Endothelial cell of umbilical vein (primary cell): Measurements from ENCODE around the gene IL22RA2. TPM values are rescaled to one million over a fixed set of nuclear protein-coding genes. Genes with fewer than 3 reads are reported as not detected.

ENCODE experiments used
- BruUV-seq: library from RNA; stranded (reverse); fragments of 400-500 nt; replicated peaks from 2 replicates; lab custom pipeline; 2021; lab: Mats Ljungman, UMichigan
- CTCF ChIA-PET: fragments of 300-600, 350-600 bp; sonication (Branson Sonifier 250); formaldehyde crosslinking; loops from one replicate; lab custom pipeline; 2021; ENCODE audit warnings: antibody characterized with exemption, inconsistent platforms; lab: Charles Lee
- POLR2A ChIA-PET: fragments of 300-600, 350-600 bp; sonication (Branson Sonifier 250); formaldehyde crosslinking; loops from one replicate; lab custom pipeline; 2021; ENCODE audit warnings: antibody characterized with exemption, inconsistent platforms; lab: Charles Lee
- DNase-seq: peaks from one replicate; pipeline ENCODE4 v3.0.0-alpha.2; 2011; ENCODE audit warnings: low read depth, low spot score
- FAIRE-seq: peaks from 2 replicates; lab custom pipeline; 2011; peaks lifted over from hg19 to GRCh38; lab: Jason Lieb, UNC
- H2AFZ ChIP-seq: 2 replicates; pipeline ENCODE4 v1.6.0; 2012; ENCODE audit warnings: low read depth, low read length, control low read depth, inconsistent platforms
- H3K27ac ChIP-seq: 2 replicates; pipeline ENCODE4 v1.5.1; 2011; ENCODE audit warnings: low read depth, mild to moderate bottlenecking, control low read depth, low read length, moderate library complexity; ENCODE audit not compliant: insufficient read depth
- H3K27me3 ChIP-seq, 2 experiments: 2 replicates each; pipeline versions ENCODE4 v1.6.0 to v1.6.1; 2011; ENCODE audit warnings: low read length in 2 of 2, mixed read lengths in 1 of 2; ENCODE audit not compliant: control insufficient read depth in 2 of 2, insufficient read depth in 2 of 2
- H3K36me3 ChIP-seq, 2 experiments: 2 replicates in 1 of 2; 3 replicates in 1 of 2; pipeline ENCODE4 v1.5.1; 2011; ENCODE audit warnings: low read length in 2 of 2, mild to moderate bottlenecking in 1 of 2, moderate library complexity in 1 of 2; ENCODE audit not compliant: control insufficient read depth in 2 of 2, insufficient read depth in 2 of 2; ENCODE audit errors: extremely low read depth in 1 of 2
- H3K4me1 ChIP-seq: 3 replicates; pipeline ENCODE4 v1.5.1; 2011; ENCODE audit warnings: mild to moderate bottlenecking, low read length; ENCODE audit not compliant: control insufficient read depth, insufficient read depth; ENCODE audit errors: extremely low read depth
- H3K4me2 ChIP-seq: 2 replicates; pipeline ENCODE4 v1.6.1; 2011; ENCODE audit warnings: low read length, control low read depth, mixed read lengths; ENCODE audit not compliant: insufficient read depth
- H3K4me3 ChIP-seq, 3 experiments: fragments of 200-600 bp in 1 of 3; sonication (generic), shearing (Covaris generic) in 1 of 3; replicated peaks in 1 of 3; 2 replicates each; pipeline ENCODE4 v1.5.1; 2011 to 2016; ENCODE audit warnings: control low read depth in 3 of 3, low read length in 3 of 3, mild to moderate bottlenecking in 2 of 3, inconsistent platforms in 1 of 3, low read depth in 1 of 3, moderate library complexity in 1 of 3; ENCODE audit not compliant: insufficient read depth in 1 of 3
- H3K79me2 ChIP-seq: 2 replicates; pipeline ENCODE4 v1.6.0; 2012; ENCODE audit warnings: low read length, inconsistent platforms; ENCODE audit not compliant: control insufficient read depth, insufficient read depth
- H3K9ac ChIP-seq: replicated peaks from 2 replicates; pipeline ENCODE3; 2011; ENCODE audit warnings: low read length, control low read depth; ENCODE audit not compliant: insufficient read depth; ENCODE audit errors: extremely low read depth
- H3K9me1 ChIP-seq: replicated peaks from 3 replicates; pipeline ENCODE4 v1.6.0; 2011; ENCODE audit warnings: mild to moderate bottlenecking, low read length; ENCODE audit not compliant: control insufficient read depth, insufficient read depth; ENCODE audit errors: extremely low read depth
- H3K9me3 ChIP-seq: replicated peaks from 2 replicates; pipeline ENCODE4 v1.5.1; 2012; ENCODE audit warnings: low read length, inconsistent platforms; ENCODE audit not compliant: control insufficient read depth, insufficient read depth
- H4K20me1 ChIP-seq: replicated peaks from 2 replicates; pipeline ENCODE3; 2011; ENCODE audit warnings: mild to moderate bottlenecking, low read length; ENCODE audit not compliant: control insufficient read depth, insufficient read depth; ENCODE audit errors: extremely low read depth
- CTCF ChIP-seq, 2 donors: IDR thresholded peaks; 1 replicate in 1 of 2; 2 replicates in 1 of 2; pipeline ENCODE4 v1.5.1; 2011; ENCODE audit warnings: low read length in 2 of 2, mild to moderate bottlenecking in 2 of 2, moderate library complexity in 2 of 2, control low read depth in 1 of 2, inconsistent platforms in 1 of 2, low read depth in 1 of 2; ENCODE audit not compliant: insufficient read depth in 1 of 2; ENCODE audit errors: extremely low read depth in 1 of 2
- EZH2 ChIP-seq: IDR thresholded peaks from 2 replicates; pipeline ENCODE4 v1.6.1; 2012; ENCODE audit warnings: borderline replicate concordance, low read depth, mild to moderate bottlenecking, moderate library complexity, low read length, inconsistent platforms; ENCODE audit not compliant: severe bottlenecking
- FOS ChIP-seq: IDR thresholded peaks from 2 replicates; pipeline ENCODE4 v1.6.1; 2011; ENCODE audit warnings: mild to moderate bottlenecking, low read length, moderate library complexity, borderline replicate concordance; ENCODE audit not compliant: insufficient read depth
- GATA2 ChIP-seq: IDR thresholded peaks from 2 replicates; pipeline ENCODE4 v1.7.0; 2011; ENCODE audit warnings: low read depth, mild to moderate bottlenecking, moderate library complexity, mixed read lengths, low read length; ENCODE audit not compliant: insufficient read length, insufficient read depth
- JUN ChIP-seq: IDR thresholded peaks from 2 replicates; pipeline ENCODE4 v1.6.1; 2011; ENCODE audit warnings: borderline replicate concordance, low read depth; ENCODE audit not compliant: insufficient read length, insufficient read depth
- MAX ChIP-seq: IDR thresholded peaks from 2 replicates; pipeline ENCODE4 v1.6.1; 2011; ENCODE audit not compliant: insufficient read depth, insufficient read length
- MYC ChIP-seq: IDR thresholded peaks from one replicate; pipeline ENCODE4 v1.6.1; 2011; ENCODE audit warnings: mild to moderate bottlenecking, low read depth, low read length
- POLR2A ChIP-seq: IDR thresholded peaks from 2 replicates; pipeline ENCODE4 v1.6.1; 2012; ENCODE audit warnings: low read depth, mild to moderate bottlenecking, control low read depth, low read length
- POLR2AphosphoS5 ChIP-seq: IDR thresholded peaks from 2 replicates; pipeline ENCODE4 v1.6.1; 2012; ENCODE audit warnings: low read depth, mild to moderate bottlenecking, control low read depth, low read length, moderate library complexity; ENCODE audit not compliant: insufficient read depth
- dilution Hi-C: fragments of 300-500 bp; cut with MboI; formaldehyde crosslinking; loops from one replicate; pipeline ENCODE4 v1.15.0; 2019; ENCODE audit warnings: low sequenced_read_pairs; ENCODE audit not compliant: extremely low pct_ligation_motif_present
- intact Hi-C: fragments of 100-400 bp; cut with micrococcal nuclease; formaldehyde crosslinking; loops from one replicate; pipeline ENCODE4 v1.10.0; 2022
- polyA plus RNA-seq, 4 experiments: library from polyadenylated mRNA; depleted of rRNA in 3 of 4; stranded (reverse) in 3 of 4; unstranded in 1 of 4; fragments of >200 nt; gene quantifications; 2 replicates each; pipeline versions ENCODE4 v1.2.1 to v1.2.3, GENCODE V29; 2011 to 2012; ENCODE audit warnings: missing spikeins in 1 of 4
- total RNA-seq: library from RNA; stranded (reverse); gene quantifications from 2 replicates; pipeline ENCODE4 v1.2.3, GENCODE V29; 2021

IL22RA2 gene
- total and polyA plus RNA-seq, 2 donors (not counting 3 experiments of a cell fraction or from before 2014, with no cell fraction given): not detected

- H3K27ac ChIP-seq: no peak overlapping the region
- no peaks in the 10 kb centered on the region for H4K20me1 ChIP-seq
- dilution Hi-C loops (no loop called here), intact Hi-C loops (no loop called here)
- no peaks in the 10 kb centered on the region for H3K36me3 ChIP-seq
- no peak overlapping the region for H3K4me3 ChIP-seq
- H3K27me3 ChIP-seq: no peaks in the 10 kb centered on the region
- no peaks in the 10 kb centered on the region for H3K79me2 ChIP-seq
- H3K4me1 ChIP-seq: no peaks in the 10 kb centered on the region
- ChIA-PET CTCF (interaction anchor here (0.9 kb wide), 2 partner anchors 106 to 149 kb away, joined by 3 to 6 read pairs; no protein-coding TSS in a partner anchor), POLR2A (no interaction called here)
- no peaks in the 10 kb centered on the region for H3K9me1 ChIP-seq
- TF ChIP-seq JUN (no peak), POLR2A (no peak), POLR2AphosphoS5 (no peak), FOS (no peak), MAX (no peak), CTCF (IDR thresholded peaks at IDR 0.05; ENCODE audit: extremely low read depth in 1 of 2, insufficient read depth in 1 of 2, low read depth in 1 of 2, low read length in 2 of 2) (no peak), EZH2 (no peak), MYC (no peak), GATA2 (no peak)
- FAIRE-seq (no peak), DNase-seq (no peak)
- H3K4me2 ChIP-seq: no peak overlapping the region
- H2AFZ ChIP-seq: no peak overlapping the region
- no TSS peak for BruUV-seq
- no peaks in the 10 kb centered on the region for H3K9me3 ChIP-seq
- H3K9ac ChIP-seq: no peak overlapping the region
Measured at GRCh38 chr6:137165375-137166246, 7.8 kb downstream of the IL22RA2 start.
